NCI-H524 (cell line): ENCODE results near the gene ZNF575.
"Not testable (repeated sequence)": the region's sequence is repeated elsewhere in the genome, so short reads cannot be mapped to it uniquely, and the experiment has no call there.

Source experiments
- DNase-seq, 2 experiments: peaks; one replicate each; lab custom pipeline; 2025; lab: John Stamatoyannopoulos, UW

Gene ZNF575

DNA sequence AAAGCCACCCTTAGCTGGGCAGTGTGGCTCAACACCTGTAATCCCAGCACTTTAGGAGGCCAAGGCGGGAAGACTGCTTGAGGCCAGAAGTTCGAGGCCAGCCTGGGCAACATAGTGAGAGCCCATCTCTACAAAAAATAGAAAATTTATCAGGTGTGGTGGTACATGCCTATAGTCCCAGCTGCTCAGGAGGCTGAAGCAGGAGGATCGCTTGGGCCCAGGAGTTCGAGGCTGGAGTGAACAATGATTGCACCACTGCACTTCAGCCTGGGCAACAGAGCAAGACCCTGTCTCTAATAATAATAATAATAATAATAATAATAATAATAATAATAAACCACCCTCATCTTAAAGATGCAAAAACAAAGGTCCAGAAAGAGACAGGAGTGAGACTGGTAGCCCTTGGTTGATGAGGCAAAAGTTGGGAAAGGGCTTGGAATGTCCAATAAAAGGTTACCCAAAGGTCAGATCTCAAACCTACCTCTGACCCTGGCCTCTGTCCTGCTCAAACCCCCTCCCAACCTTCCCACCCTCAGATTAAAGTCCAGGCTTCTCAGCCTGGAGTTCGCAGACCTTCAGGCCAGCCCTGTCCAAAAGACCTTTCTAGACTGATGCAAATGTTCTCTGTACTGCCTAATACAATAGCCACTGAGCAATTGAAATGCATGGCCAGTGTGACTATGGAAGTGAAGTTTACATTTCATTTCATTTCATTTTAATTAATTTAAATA is 9.1 kb downstream of the ZNF575 start:
- DNase-seq: no peak

GRCh38 chr19:43544077-43544476 is 11.1 kb downstream of the ZNF575 start:
- DNase-seq: no peak

DNA sequence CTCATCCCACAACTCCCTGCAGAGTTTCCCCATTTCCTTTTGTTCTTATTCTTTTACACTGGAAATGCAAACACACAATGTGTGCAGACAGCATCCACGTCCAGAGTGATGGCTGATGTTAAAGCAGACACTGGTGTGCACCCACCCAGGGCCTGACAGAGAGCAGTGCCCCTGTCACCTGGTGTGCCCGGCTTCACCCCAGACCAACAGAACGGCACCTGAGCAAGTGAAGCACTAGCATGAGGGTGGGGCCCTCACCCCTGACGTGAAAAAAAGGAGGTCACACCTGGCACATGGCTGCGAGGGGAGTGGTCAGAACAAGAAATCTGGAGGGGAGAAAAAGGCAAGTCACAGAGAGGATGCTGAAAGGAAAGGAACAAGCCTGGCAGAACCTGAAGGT is 12.3 kb downstream of the ZNF575 start:
- DNase-seq: no peak

DNA sequence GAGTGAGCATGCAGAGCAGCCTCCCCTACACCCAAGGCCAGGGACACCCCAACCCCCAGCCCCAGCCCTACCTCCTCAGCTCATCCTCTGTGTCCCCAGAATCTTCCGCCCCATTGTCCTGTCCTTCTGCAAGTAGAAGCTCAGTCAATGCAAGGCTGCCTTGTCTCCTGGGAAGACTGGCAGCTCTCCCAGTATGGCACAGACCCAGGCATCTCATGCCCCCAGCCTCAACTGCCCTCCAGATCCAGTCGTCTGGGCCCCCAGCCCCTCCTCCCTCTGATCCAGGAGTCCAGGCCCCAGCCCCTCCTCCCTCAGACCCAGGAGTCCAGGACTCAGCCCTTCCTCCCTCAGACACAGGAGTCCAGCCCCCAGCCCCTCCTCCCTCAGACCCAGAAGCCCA is 13.0 kb downstream of the ZNF575 start:
- no peak for DNase-seq

DNA sequence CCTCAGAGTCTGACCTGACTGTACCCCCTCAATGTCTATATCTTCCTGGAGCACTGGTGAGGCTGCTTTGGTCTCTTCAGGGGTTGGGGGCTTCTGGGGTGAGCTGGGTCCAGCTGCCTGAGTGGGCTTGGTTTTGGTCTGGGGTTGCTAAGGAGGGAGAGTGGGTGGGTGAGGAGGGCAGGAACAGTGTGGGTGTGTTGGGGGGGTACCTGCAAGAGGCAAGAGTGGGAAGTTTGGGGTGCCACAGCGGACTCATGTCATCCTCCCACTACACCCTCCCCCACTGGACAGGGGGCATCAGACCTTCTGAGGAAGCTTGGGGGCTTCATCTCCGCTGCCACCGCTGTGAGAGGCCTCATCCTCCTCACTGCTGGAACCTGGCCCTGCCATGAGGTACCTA is 13.6 kb downstream of the ZNF575 start:
- DNase-seq: no peak

DNA sequence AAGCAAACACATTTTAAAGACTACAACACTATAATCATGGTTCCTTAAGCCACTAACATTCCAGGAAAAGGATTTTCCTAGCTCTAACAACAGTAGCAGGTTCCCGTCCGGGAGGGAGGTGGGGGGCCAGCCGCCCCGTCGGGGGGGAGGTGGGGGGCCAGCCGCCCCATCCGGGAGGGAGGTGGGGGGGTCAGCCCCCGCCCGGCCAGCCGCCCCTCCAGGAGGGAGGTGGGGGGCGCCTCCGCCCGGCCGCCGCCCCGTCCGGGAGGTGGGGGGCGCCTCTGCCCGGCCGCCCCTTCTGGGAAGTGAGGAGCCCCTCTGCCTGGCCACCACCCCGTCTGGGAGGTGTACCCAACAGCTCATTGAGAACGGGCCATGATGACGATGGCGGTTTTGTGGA is 14.9 kb downstream of the ZNF575 start:
- not testable (repeated sequence) for DNase-seq

DNA sequence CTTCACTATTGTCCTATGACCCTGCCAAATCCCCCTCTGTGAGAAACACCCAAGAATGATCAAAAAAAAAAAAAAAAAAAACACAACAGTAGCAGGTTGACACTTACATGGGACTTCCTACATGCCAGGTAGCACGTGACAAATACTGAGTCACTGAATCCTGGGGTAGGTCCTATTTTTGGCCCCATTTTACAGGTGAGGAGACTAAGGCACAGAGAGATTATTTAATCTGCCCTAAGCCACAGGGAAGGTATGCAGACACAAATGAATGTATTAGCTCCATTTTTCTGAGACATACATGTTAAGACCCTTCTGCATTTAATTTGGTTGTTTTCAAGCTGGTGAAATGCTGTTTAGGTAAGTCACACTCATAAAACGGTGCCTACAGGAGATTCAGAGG is 15.7 kb downstream of the ZNF575 start:
- no peak for DNase-seq

DNA sequence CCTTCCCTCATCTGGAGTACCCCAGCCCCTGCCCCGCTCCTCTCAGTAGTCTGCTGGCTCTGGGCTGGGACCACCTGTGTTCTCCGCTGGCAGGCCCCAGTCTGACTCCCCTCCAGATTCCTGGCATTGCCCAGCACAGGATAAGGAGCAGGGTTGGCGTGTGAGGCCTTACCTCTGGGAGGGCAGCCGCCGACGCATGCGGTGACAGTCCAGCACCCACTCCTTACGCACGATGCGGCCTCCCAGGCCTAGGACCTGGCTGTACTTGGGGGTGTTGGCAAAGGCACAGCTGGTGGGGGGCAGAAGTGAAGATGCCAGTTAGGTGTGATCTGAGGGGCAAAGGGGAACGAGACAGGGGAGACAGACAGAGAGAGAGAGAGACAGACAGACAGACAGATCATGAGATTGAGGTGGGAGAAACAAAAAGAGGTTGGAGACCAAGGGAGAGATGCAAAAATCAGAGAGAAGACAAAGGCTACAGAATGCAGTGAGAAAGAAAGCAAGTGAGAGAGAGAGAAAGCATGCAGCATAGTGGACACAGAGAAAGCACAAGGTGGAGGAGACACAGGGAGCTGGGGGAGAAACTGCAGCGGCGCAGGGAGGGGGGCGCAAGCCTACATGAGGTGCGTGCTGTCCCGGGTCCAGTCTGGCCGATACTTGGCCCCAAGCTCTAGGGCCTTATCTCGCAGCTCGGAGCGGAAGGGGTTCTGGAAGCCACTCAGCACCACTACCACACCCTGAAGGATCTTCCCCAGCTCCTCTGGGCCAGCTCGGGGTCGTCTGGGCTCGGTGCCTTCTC is 18.6 kb downstream of the ZNF575 start:
- no peak for DNase-seq

GRCh38 chr19:43552198-43552450 is 19.1 kb downstream of the ZNF575 start:
- no peak for DNase-seq

DNA sequence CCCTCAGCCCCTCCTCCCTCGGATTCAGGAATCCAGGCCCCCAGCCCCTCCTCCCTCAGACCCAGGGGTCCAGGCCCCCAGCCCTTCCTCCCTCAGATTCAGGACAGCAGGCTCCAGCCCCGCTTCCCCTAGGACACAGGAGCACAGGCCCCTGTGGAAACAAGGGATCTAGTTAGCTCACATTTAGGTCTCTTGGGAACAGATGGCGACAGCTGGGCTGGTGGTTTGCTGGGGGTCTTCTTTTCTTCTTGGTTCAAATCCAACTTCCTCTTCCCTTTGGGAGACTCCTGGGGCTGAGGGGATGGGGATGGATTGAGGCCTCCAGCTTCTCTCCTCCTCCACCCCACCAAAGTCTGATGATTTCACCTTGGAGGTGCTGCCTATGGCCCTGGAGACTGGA is 19.6 kb downstream of the ZNF575 start:
- DNase-seq: peak; percentile 71 to 86

DNA sequence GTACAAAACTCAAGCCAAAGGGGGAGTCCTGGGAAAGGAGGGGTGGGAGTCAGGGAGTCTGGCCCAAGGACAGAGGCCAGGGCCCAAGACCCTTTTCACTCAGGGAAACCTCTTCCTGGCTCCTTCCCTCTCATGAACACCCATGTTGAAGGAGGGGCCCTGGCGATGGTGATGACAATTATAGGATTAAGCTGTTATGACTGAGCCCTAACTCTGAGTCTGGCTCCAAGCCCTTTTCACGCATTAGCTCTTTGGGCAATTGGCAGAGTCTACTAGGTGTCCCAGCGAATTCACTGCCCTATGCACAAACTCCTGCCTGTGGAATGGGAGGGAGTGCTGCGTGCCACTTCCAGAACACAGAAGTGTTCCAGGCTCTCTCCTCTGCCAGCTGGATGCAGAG is 20.7 kb downstream of the ZNF575 start:
- peak; percentile 60 to 64 for DNase-seq

DNA sequence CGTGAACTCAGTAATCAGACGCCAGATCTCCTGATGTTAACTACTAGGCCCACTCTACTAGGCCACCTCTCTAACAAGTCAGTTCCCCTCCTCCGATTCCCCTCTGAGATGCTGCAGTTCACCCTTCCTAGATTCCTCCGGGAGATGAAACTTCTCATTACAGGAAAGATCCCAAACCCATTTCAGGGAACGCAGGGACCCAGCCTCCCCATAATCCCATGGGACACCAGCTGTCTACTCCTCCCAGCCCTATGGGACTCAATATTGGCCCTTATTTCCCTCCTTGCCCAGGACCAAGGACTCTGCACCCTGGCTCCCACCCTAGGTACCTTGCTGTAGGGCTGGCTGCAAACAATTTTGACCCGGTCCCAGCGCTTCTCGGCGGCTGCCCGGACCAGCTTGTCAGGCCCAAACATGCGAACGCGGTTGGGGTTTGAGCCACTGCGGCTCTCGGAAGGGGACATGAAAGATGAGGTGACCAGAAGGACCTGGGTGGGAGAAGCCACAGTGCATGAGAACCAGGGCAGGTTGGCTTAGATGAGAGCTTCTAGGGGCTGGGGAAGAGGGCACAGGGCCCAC is 21.4 kb downstream of the ZNF575 start:
- no peak for DNase-seq

DNA sequence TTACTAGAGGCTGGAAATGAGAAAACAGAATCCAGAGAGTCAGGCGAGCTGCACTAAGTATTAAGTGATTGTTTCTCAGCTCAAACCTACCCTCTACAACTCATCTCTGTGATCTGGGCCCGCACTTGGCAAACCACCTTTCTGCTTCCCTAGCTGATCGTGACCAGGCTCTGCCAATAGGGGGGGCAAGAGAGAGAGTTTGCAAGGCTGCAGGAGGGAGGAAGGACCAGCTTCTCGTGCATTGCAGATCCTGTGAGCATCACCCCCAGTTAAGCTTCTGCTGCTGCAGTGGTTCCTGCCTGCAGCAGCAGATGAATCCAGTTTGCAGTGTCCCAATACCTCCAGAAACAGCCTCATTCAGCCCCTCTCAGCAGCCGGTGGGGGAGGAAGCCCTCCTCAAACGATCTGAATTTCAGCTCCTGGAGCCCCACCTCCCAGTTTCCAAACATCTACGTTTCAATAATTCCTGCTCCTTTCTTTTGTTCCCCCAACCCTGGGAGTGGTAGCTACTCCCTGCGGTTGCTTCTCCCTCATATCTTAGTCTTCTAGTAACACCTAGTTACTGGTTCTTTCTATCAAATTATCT is 22.3 kb downstream of the ZNF575 start:
- peak; percentile 30 to 61 for DNase-seq

DNA sequence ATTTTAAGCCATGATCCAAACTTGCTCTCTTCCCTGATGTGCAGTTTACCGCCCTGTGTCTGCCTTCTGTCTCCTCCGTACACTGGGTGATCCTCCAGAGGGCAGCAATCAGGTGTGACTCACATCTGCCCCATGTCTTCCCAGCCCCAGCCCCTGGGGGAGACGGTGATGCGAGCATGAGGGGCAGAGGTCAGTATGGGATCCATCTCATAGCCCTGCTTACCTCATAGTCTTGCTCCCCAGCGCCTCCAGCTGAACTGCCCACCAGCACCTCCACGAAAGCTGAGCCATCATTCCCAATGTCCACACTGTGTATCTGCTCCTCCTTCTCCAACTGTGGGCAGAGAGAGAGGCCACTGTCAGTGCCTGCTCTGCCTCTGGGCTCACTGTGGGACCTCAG is 27.7 kb downstream of the ZNF575 start:
- DNase-seq: no peak

DNA sequence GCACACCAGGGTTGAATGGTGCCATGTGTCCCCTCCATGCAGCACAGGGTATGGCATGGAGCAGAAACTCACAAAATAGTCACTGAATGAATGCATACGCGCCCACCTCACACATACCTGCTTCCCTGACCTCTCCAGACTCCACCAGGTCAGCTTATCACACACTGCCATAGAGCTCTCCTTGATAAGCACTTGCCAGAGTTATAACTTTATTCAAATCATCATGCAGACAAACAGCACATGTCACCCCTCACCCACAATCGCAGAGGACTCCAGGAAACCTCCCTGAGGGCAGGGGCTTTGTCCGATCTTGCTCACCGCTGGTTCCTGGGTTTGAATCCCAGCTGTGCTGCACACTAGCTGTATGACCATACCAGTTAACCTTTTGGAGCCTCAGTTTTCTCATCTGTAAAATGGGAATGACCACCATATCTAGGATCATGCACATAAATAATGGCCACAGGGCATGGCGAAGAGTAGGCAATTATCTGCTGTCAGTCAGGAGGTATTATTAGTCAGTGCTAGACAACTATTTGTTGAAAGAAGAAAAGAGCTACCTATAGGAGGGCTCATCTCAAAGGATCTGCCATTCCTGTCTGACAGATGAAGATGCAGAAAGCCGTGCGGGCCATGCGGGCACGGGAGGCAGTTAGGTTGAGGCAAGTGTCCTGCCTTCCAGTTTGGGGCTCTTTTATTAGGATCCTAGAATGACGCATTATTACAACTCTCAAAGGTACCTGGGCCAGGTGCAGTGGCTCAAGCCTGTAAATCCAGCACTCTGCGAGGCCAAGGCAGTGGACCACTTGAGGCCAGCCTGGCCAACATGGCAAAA is 28.4 kb downstream of the ZNF575 start:
- DNase-seq: no peak

- DNase-seq: no peak
These were observed 29.3 kb downstream of the ZNF575 start for GRCh38 chr19:43562226-43562697.

DNA sequence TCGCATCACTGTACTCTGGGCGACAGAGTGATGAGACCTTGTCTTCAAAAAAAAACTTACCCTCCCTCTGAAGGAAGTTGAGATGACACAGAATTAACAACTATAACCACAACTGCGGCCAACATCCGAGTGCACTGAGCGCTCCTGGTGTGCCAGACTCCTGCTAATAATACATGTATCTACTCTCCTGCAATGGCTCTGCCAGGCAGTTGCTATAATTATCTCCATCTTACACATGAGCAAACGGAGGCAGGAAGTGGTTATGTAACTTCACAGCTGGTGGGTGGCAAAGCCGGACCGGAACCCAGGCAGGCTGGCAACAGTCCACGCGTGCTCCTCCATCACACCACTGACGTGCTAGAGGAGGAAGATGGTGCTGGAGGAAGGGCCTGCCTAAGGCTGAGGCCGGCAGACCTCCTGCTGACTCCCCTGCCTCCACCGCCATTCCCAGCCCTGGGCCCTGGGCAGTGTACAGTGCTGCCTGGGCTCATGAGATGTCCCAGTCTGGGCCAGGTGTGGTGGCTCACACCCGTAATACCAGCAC is 29.8 kb downstream of the ZNF575 start:
- no peak for DNase-seq

DNA sequence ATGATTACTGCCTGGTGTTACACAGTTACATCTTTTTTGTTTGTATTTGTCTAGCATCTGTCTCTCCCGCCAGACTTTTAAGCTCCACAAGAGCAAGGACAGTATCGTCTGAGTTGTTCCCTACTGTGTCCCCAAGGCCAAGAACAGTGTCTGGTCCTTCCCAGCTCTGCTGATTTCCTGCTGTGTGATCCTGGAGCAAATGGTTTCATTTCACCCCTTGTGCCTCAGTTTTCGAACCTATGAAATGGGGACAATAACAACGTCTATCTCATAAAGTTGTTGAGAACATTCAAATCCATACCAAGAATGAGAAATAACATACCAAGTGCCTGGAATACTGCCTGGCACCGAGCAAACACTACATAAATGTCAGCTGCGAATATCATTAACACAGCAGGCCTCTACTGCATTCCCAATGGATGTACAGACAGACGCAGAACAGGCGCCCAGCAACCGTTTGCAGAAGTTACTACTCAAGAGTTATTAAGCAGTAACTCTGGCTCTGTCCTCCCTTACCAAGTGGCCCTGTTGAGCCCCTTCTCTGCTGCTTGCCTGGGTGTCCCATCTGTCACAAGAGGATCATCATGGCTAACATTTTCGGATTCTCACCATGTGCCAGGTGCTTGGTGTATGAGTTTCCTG is 30.9 kb downstream of the ZNF575 start:
- DNase-seq: peak; percentile 53 to 72

- DNase-seq: peak in 1 of 2 experiments; percentile 45
These were observed 31.8 kb downstream of the ZNF575 start for GRCh38 chr19:43564800-43565199.

GRCh38 chr19:43569657-43570056 is 36.7 kb downstream of the ZNF575 start:
- DNase-seq: no peak

DNA sequence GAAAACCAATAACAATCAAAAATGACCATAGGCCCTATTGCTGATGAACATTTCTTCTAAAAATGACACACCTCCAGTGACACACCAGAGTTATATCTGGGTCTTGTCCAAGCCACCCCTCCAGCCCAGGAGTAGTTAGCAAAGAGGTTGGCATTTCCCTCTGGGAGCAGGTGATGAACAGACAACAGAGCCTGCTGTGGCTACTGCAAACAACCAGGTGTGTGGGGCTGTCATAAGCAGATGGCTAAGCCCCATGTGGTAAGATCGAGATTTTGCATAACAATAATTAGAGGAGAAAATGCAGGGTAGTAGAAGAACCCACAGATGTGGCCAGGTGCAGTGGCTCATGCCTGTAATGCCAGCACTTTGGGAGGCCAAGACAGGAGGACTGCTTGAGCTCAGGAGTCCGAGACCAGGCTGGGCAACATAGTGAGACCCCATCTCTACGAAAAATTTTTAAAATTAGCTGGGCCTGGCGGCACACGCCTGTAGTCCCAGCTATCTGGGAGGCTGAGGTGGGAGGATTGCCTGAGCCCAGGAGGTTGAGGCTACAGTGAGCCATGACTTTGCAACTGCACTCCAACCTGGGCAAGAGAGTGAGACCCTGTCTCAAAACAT is 37.3 kb downstream of the ZNF575 start:
- peak in 1 of 2 experiments; percentile 60 for DNase-seq
